ENCODE results near the gene BLTP3A.
"Not testable (repeated sequence)": the region's sequence is repeated elsewhere in the genome, so short reads cannot be mapped to it uniquely, and the experiment has no call there.

DNA sequence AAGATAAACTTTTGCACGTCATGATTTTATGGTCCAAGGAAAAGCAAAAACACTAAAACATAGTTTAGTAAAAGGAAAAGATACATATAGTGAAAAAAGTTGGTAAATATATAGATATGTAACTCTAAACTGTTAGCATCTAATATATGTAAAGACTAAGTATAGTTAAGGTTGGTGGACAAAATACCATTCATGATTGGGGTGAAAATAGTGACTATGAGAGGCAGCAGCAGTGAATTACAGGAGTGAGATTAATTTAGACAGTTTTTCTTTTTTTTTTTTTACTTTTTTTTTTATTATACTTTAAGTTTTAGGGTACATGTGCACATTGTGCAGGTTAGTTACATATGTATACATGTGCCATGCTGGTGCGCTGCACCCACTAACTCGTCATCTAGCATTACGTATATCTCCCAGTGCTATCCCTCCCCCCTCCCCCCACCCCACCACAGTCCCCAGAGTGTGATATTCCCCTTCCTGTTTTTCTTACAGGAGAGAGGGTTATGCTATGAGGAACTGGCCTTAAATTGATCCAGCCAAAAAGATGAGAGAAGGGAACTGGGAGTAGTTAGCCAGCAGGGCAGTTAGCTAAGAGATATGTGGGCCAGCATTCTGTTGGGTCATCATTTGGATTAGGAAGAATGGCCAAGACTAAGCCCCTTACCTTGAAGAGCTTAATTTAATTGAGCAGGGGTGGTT is 27.1 kb downstream of the BLTP3A start:
- TF ChIP-seq, protein P1, sequence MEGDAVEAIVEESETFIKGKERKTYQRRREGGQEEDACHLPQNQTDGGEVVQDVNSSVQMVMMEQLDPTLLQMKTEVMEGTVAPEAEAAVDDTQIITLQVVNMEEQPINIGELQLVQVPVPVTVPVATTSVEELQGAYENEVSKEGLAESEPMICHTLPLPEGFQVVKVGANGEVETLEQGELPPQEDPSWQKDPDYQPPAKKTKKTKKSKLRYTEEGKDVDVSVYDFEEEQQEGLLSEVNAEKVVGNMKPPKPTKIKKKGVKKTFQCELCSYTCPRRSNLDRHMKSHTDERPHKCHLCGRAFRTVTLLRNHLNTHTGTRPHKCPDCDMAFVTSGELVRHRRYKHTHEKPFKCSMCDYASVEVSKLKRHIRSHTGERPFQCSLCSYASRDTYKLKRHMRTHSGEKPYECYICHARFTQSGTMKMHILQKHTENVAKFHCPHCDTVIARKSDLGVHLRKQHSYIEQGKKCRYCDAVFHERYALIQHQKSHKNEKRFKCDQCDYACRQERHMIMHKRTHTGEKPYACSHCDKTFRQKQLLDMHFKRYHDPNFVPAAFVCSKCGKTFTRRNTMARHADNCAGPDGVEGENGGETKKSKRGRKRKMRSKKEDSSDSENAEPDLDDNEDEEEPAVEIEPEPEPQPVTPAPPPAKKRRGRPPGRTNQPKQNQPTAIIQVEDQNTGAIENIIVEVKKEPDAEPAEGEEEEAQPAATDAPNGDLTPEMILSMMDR (IDR thresholded peaks at IDR 0.05) = not testable (repeated sequence)
- TF ChIP-seq POLR2AphosphoS5, POLR2A (IDR thresholded peaks at IDR 0.05): not testable (repeated sequence)
